ENCODE results near the gene SLC66A2.

DNA sequence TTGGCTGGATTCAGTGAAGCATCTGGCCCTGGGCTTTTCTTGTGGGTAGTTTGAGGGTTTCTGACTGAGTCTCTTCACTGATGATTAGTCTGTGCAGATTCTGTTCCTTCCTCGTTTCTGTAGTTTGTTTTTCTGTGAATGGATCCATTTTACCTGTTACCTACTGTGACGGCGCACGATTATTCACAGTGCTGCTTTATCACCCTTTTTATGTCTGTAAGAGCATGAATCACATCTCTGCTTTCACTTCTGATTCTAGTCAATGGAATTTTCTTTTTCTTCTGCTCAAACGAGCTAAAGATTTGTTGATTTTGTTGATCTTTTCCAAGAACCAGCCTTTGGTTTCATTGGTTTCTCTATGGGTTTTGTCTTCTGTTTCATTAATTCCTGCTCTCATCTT, 60.8 kb downstream of the SLC66A2 start:
- TF ChIP-seq, protein P1, sequence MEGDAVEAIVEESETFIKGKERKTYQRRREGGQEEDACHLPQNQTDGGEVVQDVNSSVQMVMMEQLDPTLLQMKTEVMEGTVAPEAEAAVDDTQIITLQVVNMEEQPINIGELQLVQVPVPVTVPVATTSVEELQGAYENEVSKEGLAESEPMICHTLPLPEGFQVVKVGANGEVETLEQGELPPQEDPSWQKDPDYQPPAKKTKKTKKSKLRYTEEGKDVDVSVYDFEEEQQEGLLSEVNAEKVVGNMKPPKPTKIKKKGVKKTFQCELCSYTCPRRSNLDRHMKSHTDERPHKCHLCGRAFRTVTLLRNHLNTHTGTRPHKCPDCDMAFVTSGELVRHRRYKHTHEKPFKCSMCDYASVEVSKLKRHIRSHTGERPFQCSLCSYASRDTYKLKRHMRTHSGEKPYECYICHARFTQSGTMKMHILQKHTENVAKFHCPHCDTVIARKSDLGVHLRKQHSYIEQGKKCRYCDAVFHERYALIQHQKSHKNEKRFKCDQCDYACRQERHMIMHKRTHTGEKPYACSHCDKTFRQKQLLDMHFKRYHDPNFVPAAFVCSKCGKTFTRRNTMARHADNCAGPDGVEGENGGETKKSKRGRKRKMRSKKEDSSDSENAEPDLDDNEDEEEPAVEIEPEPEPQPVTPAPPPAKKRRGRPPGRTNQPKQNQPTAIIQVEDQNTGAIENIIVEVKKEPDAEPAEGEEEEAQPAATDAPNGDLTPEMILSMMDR (conservative IDR thresholded peaks at IDR 0.05; ENCODE audit: low read length): no peak
- no peak for TF ChIP-seq EZH2phosphoT487 (IDR thresholded peaks at IDR 0.05; ENCODE audit: borderline replicate concordance)
